ENCODE results near the gene SDC4. TPM values are rescaled to one million over a fixed set of nuclear protein-coding genes. Genes with fewer than 3 reads are reported as not detected.

The SDC4 gene
- total RNA-seq, 1 donor from 2014 or later: 175 TPM

DNA sequence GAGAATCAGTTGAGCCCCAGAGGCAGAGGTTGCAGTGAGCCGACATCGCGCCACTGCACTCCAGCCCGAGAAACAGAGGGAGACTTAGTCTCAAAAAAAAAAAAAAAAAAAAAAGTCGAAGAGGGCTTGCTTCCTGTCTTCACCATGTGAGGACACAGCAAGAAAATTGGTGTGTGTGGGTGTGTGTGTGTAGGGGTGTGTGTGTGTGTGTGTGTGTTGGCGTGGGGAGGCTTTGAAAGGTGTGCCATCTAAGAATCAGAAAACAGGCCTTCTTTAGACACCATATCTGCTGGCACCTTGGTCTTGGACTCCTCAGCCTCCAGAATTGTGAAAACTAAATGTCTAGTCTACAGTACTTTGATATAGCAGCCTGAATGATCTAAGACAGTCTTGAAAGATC, 48.4 kb downstream of the SDC4 start:
- H3K27me3 ChIP-seq (ENCODE audit: control insufficient read depth, insufficient read depth, low read length): peaks cover 11% of the 10 kb centered on the region
- H3K4me3 ChIP-seq (ENCODE audit: low read depth, low read length): no peak overlapping the region
- DNase-seq (ENCODE audit: low read depth): no peak
- TF ChIP-seq, protein P1, sequence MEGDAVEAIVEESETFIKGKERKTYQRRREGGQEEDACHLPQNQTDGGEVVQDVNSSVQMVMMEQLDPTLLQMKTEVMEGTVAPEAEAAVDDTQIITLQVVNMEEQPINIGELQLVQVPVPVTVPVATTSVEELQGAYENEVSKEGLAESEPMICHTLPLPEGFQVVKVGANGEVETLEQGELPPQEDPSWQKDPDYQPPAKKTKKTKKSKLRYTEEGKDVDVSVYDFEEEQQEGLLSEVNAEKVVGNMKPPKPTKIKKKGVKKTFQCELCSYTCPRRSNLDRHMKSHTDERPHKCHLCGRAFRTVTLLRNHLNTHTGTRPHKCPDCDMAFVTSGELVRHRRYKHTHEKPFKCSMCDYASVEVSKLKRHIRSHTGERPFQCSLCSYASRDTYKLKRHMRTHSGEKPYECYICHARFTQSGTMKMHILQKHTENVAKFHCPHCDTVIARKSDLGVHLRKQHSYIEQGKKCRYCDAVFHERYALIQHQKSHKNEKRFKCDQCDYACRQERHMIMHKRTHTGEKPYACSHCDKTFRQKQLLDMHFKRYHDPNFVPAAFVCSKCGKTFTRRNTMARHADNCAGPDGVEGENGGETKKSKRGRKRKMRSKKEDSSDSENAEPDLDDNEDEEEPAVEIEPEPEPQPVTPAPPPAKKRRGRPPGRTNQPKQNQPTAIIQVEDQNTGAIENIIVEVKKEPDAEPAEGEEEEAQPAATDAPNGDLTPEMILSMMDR (IDR thresholded peaks at IDR 0.05; ENCODE audit: insufficient read depth, low read length, poor library complexity, severe bottlenecking): no peak
- no peaks in the 10 kb centered on the region for H3K36me3 ChIP-seq (ENCODE audit: control insufficient read depth, insufficient read depth, low read length)

DNA sequence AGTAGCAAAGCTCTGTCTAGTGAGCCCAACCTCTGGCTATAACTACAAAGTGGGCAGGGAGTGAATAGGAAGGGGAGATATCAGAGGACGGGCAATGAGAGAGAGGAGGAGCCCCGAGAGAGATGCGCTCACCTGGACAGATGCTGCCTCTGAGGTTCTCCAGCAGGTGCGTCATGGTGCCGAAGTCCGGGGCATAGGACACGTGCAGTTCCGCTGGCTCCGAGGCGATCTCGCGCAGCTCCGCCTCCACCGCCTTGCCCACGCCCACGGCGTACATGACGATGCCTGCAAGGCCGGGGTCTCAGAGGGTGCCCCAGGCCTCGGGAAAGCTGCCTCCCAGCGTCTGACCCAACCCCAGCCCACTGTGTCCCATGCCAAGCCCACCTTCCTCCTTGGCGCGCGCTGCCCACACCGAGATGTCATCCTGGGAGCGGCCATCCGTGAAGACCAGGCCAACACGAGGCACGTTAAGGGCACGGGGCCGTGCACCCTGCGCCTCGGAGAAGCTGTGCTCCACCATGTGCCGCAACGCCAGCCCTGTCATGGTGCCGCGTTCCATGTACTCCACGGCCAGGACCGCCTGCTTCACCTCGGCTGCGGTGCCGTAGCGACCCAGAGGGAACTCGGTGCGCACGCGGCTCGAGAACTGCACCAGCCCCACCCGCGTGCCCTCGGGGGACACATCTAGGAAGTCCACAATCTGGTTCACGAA, 50.3 kb downstream of the SDC4 start:
- TF ChIP-seq, protein P1 (IDR thresholded peaks at IDR 0.05; ENCODE audit: insufficient read depth, low read length, poor library complexity, severe bottlenecking): no peak
- peaks cover 5% of the 10 kb centered on the region for H3K27me3 ChIP-seq (ENCODE audit: control insufficient read depth, insufficient read depth, low read length)
- no peak overlapping the region for H3K4me3 ChIP-seq (ENCODE audit: low read depth, low read length)
- no peaks in the 10 kb centered on the region for H3K36me3 ChIP-seq (ENCODE audit: control insufficient read depth, insufficient read depth, low read length)
- DNase-seq (ENCODE audit: low read depth): no peak

DNA sequence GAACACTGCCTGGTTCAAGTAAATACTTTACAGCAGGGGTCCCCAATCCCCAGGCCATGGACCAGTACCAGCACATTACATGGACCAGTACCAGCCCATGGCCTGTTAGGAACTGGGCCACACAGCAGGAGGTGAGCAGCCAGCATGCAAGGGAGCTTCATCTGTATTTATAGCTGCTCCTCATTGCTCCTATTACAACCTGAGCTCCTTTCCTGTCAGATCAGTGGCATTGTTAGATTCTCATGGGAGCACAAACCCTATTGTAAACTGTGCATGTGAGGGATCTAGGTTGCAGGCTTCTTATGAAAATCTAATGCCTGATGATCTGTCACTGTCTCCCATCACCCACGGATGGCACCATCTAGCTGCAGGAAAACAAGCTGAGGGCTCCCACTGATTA, 53.6 kb downstream of the SDC4 start:
- DNase-seq (ENCODE audit: low read depth): no peak
- Histone ChIP-seq H3K4me3 (ENCODE audit: low read depth, low read length) (no peak overlapping the region), H3K27me3 (ENCODE audit: control insufficient read depth, insufficient read depth, low read length) (peaks cover 6% of the 10 kb centered on the region), H3K36me3 (ENCODE audit: control insufficient read depth, insufficient read depth, low read length) (no peaks in the 10 kb centered on the region)
- TF ChIP-seq, protein P1 (IDR thresholded peaks at IDR 0.05; ENCODE audit: insufficient read depth, low read length, poor library complexity, severe bottlenecking): no peak

DNA sequence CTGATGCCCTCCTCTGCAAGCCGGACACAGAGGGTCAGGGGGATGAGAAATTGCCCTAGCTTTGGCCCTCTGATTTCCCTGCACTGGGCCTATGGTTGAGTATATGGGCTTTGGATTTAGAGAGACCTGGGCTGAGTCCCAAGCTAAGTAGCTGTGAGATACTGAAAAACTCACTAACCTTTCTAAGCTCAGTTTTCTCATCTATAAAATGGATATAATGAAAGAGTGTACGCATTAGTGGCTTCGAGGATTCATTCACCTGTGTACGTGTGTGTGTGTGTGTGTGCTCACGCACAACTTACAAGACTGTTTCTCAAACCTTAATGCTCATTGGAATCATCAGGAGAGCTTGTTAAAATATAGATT, 54.2 kb downstream of the SDC4 start:
- Histone ChIP-seq H3K27me3 (ENCODE audit: control insufficient read depth, insufficient read depth, low read length) (peaks cover 6% of the 10 kb centered on the region), H3K36me3 (ENCODE audit: control insufficient read depth, insufficient read depth, low read length) (no peaks in the 10 kb centered on the region), H3K4me3 (ENCODE audit: low read depth, low read length) (no peak overlapping the region)
- no peak for DNase-seq (ENCODE audit: low read depth)
- TF ChIP-seq, protein P1 (IDR thresholded peaks at IDR 0.05; ENCODE audit: insufficient read depth, low read length, poor library complexity, severe bottlenecking): no peak

DNA sequence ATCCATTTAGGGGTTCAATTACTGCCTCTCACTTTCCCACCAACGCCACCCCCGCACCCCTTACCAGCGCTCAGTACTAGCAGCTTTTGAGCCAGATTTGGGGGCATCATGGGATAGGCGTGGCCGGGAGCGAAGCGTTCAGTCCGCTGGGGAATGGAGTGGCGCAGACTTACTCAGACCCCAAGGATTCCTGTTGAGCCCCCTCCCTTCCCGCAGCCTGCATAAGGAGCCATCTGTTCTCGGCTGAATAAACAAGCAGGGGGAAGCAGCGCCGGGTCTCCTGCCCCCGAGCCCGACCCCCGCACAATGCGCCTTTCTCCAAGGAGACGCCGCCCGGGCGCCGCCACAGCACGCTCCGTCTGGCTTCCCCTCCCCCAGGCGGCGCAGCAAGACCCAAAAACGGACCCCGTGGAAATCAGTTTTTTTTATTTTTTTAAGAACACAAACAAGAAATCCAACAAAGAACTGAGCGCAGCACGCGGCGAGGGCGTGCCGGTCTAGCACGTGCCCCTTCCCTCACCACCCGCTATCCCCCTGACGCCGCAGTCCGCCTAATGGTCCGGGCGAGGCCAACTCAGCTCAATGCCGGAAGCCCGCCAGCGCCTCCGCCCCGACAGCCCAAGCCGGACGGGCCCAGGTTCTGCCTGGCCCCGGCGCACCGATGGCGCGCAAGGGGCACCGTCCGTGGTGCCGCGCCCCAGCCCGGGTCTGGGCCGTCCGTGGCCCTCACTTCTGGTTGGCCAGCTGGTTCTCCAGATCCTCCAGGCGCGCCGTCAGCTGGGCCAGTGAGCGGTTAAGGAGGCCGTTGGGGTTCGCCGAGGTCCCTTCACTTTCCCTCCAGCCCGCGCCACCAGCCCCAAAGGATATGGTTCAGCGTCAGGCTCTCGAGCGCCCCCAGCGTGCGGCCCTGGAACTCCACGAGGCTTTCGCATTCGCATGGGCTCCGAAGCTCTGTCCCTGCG, 54.9 kb downstream of the SDC4 start:
- Histone ChIP-seq H3K27me3 (ENCODE audit: control insufficient read depth, insufficient read depth, low read length) (peaks cover 6% of the 10 kb centered on the region), H3K36me3 (ENCODE audit: control insufficient read depth, insufficient read depth, low read length) (no peaks in the 10 kb centered on the region), H3K4me3 (ENCODE audit: low read depth, low read length) (peak overlapping the region; percentile 39)
- TF ChIP-seq, protein P1 (IDR thresholded peaks at IDR 0.05; ENCODE audit: insufficient read depth, low read length, poor library complexity, severe bottlenecking): peak; percentile 99
- DNase-seq (ENCODE audit: low read depth): no peak
